A549 (cell line): ENCODE results near the gene SMIM33. TPM values are rescaled to one million over a fixed set of nuclear protein-coding genes. Genes with fewer than 3 reads are reported as not detected.
"Not testable (repeated sequence)": the region's sequence is repeated elsewhere in the genome, so short reads cannot be mapped to it uniquely, and the experiment has no call there.

Experiments
- ATAC-seq, 2 experiments: fragments of 200-7000 bp in 1 of 2; fragments of >200 bp in 1 of 2; cut with Nextera tagmentation in 1 of 2; cut with Tn5 transposase in 1 of 2; 3 replicates each; pipeline versions ENCODE4 v1.8.0 to v1.9.1; 2018 to 2020; ENCODE audit warnings: mild to moderate bottlenecking in 1 of 2, moderate library complexity in 1 of 2
- CTCF ChIA-PET: fragments of 300-600 bp; sonication (Branson Sonifier 250); formaldehyde crosslinking; extraction: SDS; loops from one replicate; lab custom pipeline; 2021; ENCODE audit warnings: antibody characterized with exemption, inconsistent platforms; lab: Yijun Ruan, JAX
- POLR2A ChIA-PET: fragments of 350-600 bp; formaldehyde crosslinking; extraction: SDS; loops from one replicate; lab custom pipeline; 2021; ENCODE audit warnings: antibody characterized with exemption, inconsistent platforms; lab: Yijun Ruan, JAX
- DNase-seq, 2 experiments: peaks; one replicate each; pipeline versions ENCODE4 v3.0.0 to v3.0.0-alpha.2; 2011 to 2016; ENCODE audit warnings: low read depth in 1 of 2, low spot score in 1 of 2
- FAIRE-seq: peaks from 2 replicates; lab custom pipeline; 2011; peaks lifted over from hg19 to GRCh38; lab: Jason Lieb, UNC
- H3K27ac ChIP-seq, 2 experiments: fragments of >200 bp; sonication (Bioruptor Twin); formaldehyde crosslinking; 3 replicates each; pipeline ENCODE4 v1.5.1; 2016 to 2017
- H3K4me1 ChIP-seq: fragments of >200 bp; sonication (Bioruptor Twin); formaldehyde crosslinking; 3 replicates; pipeline ENCODE4 v1.6.1; 2016
- H3K4me2 ChIP-seq: fragments of >200 bp; sonication (Bioruptor Twin); formaldehyde crosslinking; 3 replicates; pipeline ENCODE4 v1.6.1; 2016
- H3K4me3 ChIP-seq: fragments of >200 bp; sonication (Bioruptor Twin); formaldehyde crosslinking; 3 replicates; pipeline ENCODE4 v1.5.1; 2016
- H3K9me3 ChIP-seq: fragments of >200 bp; sonication (Bioruptor Twin); formaldehyde crosslinking; 3 replicates; pipeline ENCODE4 v1.6.1; 2016
- BHLHE40 ChIP-seq: IDR thresholded peaks from 2 replicates; pipeline ENCODE4 v1.6.1; 2012; ENCODE audit warnings: low read depth, low read length, inconsistent platforms
- EHMT2 ChIP-seq: fragments of 200-600 bp; sonication (generic); IDR thresholded peaks from 2 replicates; pipeline ENCODE4 v1.6.1; 2016; ENCODE audit warnings: antibody characterized with exemption, low read depth, mild to moderate bottlenecking, moderate library complexity
- FOSB ChIP-seq: fragments of 250-450 bp; sonication (Bioruptor Pico); IDR thresholded peaks from 2 replicates; pipeline ENCODE4 v1.5.0; 2020; ENCODE audit warnings: mild to moderate bottlenecking, moderate library complexity
- MYC ChIP-seq: IDR thresholded peaks from 2 replicates; pipeline ENCODE4 v1.6.1; 2012; ENCODE audit warnings: mild to moderate bottlenecking, inconsistent platforms, low read length, improper control_type of control experiment, borderline replicate concordance
- SREBF2 ChIP-seq: fragments of 450-650 bp; IDR thresholded peaks from 2 replicates; pipeline ENCODE4 v1.6.1; 2014; ENCODE audit warnings: mild to moderate bottlenecking, moderate library complexity
- ZC3H11A ChIP-seq: fragments of 450-650 bp; IDR thresholded peaks from 2 replicates; pipeline ENCODE4 v1.6.1; 2014; ENCODE audit warnings: antibody characterized with exemption, mild to moderate bottlenecking
- ZFP36 ChIP-seq: fragments of 450-650 bp; IDR thresholded peaks from 2 replicates; pipeline ENCODE4 v1.6.1; 2014; ENCODE audit warnings: borderline replicate concordance; ENCODE audit not compliant: partially characterized antibody
- ZSCAN20 ChIP-seq: fragments of 250-450 bp; sonication (Bioruptor Pico); IDR thresholded peaks from 2 replicates; pipeline ENCODE4 v1.8.0; 2022; ENCODE audit warnings: mild to moderate bottlenecking, moderate library complexity
- WGBS: methylation state at CpG from one replicate; pipeline ENCODE4 v1.1.6; 2017; ENCODE audit errors: missing lambda C conversion rate; 5-methylcytosine and 5-hydroxymethylcytosine counted together
- polyA plus RNA-seq, 4 experiments: library from polyadenylated mRNA; depleted of rRNA in 3 of 4; stranded (reverse); fragments of >200 nt; fragmentation: RNase III in 1 of 4; extraction: RNeasy Plus Mini Kit Qiagen cat#74134 plus additional on column Dnase treatment in 1 of 4; gene quantifications; 2 replicates in 3 of 4; 3 replicates in 1 of 4; pipeline ENCODE4 v1.2.3, GENCODE V29; 2011 to 2017
- TF ChIP-seq, protein P1 (sequence below): fragments of >200 bp; sonication (Bioruptor Twin); formaldehyde crosslinking; IDR thresholded peaks from 3 replicates; pipeline ENCODE4 v1.5.1; 2016
- TF ChIP-seq, protein P2 (sequence below): IDR thresholded peaks from 2 replicates; pipeline ENCODE4 v1.6.1; 2012
- TF ChIP-seq, protein P3 (sequence below): fragments of 250-450 bp; sonication (Bioruptor Pico); IDR thresholded peaks from 2 replicates; pipeline ENCODE4 v1.5.0; 2020; ENCODE audit warnings: low read depth, mild to moderate bottlenecking, moderate library complexity
- TF ChIP-seq, protein P4 (sequence below): fragments of >200 bp; sonication (Bioruptor Twin); formaldehyde crosslinking; IDR thresholded peaks from 3 replicates; pipeline ENCODE4 v1.6.1; 2016
- TF ChIP-seq, protein P5 (sequence below): IDR thresholded peaks from 2 replicates; pipeline ENCODE4 v1.6.1; 2012; ENCODE audit warnings: low read depth, borderline replicate concordance

SMIM33 gene
- polyA plus RNA-seq, 2 of the 4 experiments (the other 2 are of a cell fraction) = not detected

DNA sequence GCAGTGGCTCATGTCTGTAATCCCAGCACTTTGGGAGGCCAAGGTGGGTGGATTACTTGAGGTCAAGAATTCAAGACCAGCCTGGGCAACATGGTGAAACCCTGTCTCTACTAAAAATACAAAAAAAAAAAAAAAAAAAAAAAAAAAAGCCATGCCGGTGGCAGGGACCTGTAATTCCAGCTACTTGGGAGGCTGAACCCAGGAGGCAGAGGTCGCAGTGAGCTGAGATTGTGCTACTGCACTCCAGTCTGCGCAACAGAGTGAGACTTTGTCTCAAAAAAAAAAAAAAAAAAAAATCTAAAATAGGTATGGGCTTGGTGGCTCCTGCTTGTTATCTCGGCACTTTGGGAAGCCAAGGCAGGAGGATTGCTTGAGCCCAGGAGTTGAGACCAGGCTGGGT, 8.9 kb downstream of the SMIM33 start:
- 85% methylated on average over 4 of the region's 4 CpGs for WGBS
- H3K4me1 ChIP-seq, DNase-seq, FAIRE-seq, POLR2A ChIA-PET, H3K4me2 ChIP-seq, H3K9me3 ChIP-seq, H3K4me3 ChIP-seq, ATAC-seq, H3K27ac ChIP-seq: not testable (repeated sequence)
- CTCF ChIA-PET = interaction anchor here (0.6 kb wide), 1 partner anchor 71 kb away, joined by 3 read pairs; no protein-coding TSS in a partner anchor

DNA sequence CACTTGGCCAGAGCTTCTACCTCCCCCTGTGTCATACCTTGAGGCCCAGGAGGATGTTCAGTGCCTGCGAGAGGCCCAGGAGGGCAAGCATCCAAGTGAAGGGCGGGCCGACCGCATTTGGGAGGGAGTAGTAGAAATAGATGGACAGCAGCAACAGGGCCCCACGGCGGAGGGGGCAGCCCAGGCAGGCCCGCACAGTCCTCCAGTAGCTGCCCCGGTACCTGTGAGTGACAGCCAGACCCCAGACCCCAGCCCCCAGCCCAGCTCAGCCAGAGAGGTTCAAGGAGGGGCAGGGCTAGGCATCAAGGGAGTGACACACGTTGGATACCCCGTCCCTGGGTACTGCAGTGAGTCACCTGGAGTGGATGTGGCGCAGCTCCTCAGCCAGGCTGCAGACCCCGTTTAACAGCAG, 10.3 kb downstream of the SMIM33 start:
- ATAC-seq (no peak), DNase-seq (no peak), FAIRE-seq (no peak)
- H3K4me2 ChIP-seq = no peak overlapping the region
- ChIA-PET POLR2A (interaction anchor here (0.5 kb wide), 1 partner anchor 75 kb away, joined by 18 read pairs; no protein-coding TSS in a partner anchor), CTCF (interaction anchor here (1.0 kb wide), 1 partner anchor 22 kb away, joined by 3 read pairs; no protein-coding TSS in a partner anchor)
- peaks cover 7% of the 10 kb centered on the region; the same call in 1 of the 3 replicates for H3K4me1 ChIP-seq
- TF ChIP-seq, protein P1, sequence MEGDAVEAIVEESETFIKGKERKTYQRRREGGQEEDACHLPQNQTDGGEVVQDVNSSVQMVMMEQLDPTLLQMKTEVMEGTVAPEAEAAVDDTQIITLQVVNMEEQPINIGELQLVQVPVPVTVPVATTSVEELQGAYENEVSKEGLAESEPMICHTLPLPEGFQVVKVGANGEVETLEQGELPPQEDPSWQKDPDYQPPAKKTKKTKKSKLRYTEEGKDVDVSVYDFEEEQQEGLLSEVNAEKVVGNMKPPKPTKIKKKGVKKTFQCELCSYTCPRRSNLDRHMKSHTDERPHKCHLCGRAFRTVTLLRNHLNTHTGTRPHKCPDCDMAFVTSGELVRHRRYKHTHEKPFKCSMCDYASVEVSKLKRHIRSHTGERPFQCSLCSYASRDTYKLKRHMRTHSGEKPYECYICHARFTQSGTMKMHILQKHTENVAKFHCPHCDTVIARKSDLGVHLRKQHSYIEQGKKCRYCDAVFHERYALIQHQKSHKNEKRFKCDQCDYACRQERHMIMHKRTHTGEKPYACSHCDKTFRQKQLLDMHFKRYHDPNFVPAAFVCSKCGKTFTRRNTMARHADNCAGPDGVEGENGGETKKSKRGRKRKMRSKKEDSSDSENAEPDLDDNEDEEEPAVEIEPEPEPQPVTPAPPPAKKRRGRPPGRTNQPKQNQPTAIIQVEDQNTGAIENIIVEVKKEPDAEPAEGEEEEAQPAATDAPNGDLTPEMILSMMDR = no peak
- no peak overlapping the region for H3K4me3 ChIP-seq
- 91% methylated on average over 10 of the region's 12 CpGs for WGBS
- no peak overlapping the region for H3K27ac ChIP-seq
- H3K9me3 ChIP-seq = no peaks in the 10 kb centered on the region

DNA sequence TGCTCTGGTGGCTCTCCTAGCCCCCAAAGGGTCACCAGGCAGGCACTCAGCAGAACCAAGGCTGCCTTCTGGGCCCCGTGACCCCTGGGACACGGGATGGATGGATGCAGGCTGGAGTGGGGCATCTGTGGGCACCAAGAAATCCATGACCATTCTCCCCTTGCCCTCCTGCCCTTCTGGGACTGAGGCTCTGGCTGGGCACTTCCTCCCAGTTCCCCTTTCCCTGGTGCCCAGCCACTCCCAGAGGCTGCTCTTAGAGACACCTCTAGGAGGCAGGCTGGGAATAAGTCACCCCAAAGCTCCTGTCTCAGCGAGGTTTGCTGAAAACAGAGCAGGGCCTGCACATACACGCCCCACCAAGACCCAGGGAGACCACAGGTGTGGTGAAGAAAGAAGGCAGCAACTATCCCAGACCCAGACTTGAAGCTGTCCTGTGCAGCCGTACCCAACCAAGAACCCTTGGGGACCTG, 10.8 kb downstream of the SMIM33 start:
- Histone ChIP-seq H3K4me3 (no peak overlapping the region), H3K27ac (peak overlapping the region in 1 of 2 experiments; percentile 33; a peak in 1 of 6 replicates), H3K4me1 (peaks cover 7% of the 10 kb centered on the region; the same call in 1 of the 3 replicates), H3K9me3 (no peaks in the 10 kb centered on the region), H3K4me2 (no peak overlapping the region)
- ChIA-PET CTCF (interaction anchor here (0.7 to 1.5 kb wide), 4 partner anchors 12 to 32 kb away, joined by 3 to 4 read pairs (median 4); no protein-coding TSS in a partner anchor), POLR2A (interaction anchor here (0.5 kb wide), 1 partner anchor 74 kb away, joined by 18 read pairs; no protein-coding TSS in a partner anchor)
- no peak for DNase-seq
- 88% methylated on average over 5 of the region's 5 CpGs for WGBS
- ATAC-seq = peak; percentile 39 to 49; a peak in 3 of 6 replicates
- TF ChIP-seq, protein P2, sequence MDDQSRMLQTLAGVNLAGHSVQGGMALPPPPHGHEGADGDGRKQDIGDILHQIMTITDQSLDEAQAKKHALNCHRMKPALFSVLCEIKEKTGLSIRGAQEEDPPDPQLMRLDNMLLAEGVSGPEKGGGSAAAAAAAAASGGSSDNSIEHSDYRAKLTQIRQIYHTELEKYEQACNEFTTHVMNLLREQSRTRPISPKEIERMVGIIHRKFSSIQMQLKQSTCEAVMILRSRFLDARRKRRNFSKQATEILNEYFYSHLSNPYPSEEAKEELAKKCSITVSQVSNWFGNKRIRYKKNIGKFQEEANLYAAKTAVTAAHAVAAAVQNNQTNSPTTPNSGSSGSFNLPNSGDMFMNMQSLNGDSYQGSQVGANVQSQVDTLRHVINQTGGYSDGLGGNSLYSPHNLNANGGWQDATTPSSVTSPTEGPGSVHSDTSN = no peak
- no peak for FAIRE-seq

DNA sequence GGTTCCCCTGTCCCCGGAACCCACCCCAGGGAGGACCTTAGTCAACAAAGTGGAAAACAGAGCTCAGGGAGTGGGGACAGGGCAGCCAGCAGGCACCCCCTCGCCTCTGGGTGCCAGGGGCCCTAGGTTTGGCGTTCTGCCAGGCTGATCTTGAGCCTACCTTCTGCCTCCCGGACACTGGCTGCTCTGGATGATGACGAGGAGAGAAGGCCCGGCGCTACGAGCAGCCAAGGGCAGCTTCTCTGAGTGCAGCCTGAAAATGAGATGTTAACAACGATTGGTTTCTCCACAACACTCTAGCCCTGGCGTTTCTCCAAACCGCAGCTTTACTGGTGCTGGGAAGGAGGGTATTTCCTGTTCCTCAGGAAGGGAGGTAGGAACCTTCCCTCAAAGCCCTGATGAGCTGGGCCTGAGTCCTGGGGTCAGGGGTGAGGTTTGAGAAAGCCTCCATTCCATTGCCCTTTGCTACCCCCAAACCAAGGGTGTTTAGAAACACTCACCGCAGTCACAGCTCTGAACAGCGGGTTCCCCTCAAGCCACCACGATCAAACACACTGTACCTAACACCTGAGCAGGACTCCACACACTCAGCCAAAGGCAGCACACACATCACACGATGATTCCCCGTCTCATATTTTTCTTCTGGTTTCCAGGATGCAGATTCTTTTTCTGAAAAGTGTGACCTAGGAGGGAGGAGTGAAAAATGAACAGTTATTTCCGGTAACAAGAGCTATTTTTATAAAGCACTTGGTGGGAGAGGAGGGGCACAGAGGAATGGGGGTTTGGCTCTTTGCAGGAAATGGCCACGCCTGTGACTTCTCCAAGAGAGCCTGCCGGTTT, 11.5 kb downstream of the SMIM33 start, which contains the start of gene STING1:
Gene STING1 (minus strand): TSS at position 709 of the 840 bp plus-strand sequence. CDS start 1,054 bp downstream, outside the sequence.
- Histone ChIP-seq H3K9me3 (no peaks in the 10 kb centered on the region), H3K27ac (peak within 1 kb of the TSS in 1 of 2 experiments; percentile 33; a peak in 2 of 6 replicates), H3K4me2 (no peak within 1 kb of the TSS), H3K4me3 (no peak within 1 kb of the TSS)
- POLR2A ChIA-PET = no interaction called here
- CTCF ChIA-PET = interaction anchor here (0.7 to 1.5 kb wide), 6 partner anchors 9 to 60 kb away, joined by 3 to 4 read pairs (median 4); no protein-coding TSS in a partner anchor
- WGBS = 72% methylated on average over 19 of the region's 19 CpGs
- TF ChIP-seq, protein P3, sequence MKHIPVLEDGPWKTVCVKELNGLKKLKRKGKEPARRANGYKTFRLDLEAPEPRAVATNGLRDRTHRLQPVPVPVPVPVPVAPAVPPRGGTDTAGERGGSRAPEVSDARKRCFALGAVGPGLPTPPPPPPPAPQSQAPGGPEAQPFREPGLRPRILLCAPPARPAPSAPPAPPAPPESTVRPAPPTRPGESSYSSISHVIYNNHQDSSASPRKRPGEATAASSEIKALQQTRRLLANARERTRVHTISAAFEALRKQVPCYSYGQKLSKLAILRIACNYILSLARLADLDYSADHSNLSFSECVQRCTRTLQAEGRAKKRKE (CRISPR knock-in tag) = no peak
- TF ChIP-seq, protein P4, sequence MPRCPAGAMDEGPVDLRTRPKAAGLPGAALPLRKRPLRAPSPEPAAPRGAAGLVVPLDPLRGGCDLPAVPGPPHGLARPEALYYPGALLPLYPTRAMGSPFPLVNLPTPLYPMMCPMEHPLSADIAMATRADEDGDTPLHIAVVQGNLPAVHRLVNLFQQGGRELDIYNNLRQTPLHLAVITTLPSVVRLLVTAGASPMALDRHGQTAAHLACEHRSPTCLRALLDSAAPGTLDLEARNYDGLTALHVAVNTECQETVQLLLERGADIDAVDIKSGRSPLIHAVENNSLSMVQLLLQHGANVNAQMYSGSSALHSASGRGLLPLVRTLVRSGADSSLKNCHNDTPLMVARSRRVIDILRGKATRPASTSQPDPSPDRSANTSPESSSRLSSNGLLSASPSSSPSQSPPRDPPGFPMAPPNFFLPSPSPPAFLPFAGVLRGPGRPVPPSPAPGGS = no peak
- no peak for TF ChIP-seq ZC3H11A
- TF ChIP-seq ZFP36 = no peak
- TF ChIP-seq SREBF2 = no peak
- TF ChIP-seq, protein P5, sequence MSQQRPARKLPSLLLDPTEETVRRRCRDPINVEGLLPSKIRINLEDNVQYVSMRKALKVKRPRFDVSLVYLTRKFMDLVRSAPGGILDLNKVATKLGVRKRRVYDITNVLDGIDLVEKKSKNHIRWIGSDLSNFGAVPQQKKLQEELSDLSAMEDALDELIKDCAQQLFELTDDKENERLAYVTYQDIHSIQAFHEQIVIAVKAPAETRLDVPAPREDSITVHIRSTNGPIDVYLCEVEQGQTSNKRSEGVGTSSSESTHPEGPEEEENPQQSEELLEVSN = no peak
- no peak for TF ChIP-seq BHLHE40
- TF ChIP-seq EHMT2 = no peak
- no peak for TF ChIP-seq MYC
- no peak for TF ChIP-seq ZSCAN20
- TF ChIP-seq FOSB (CRISPR knock-in tag) = no peak
- TF ChIP-seq, all 56 proteins: peak for 0
- FAIRE-seq = no peak
- peaks cover 7% of the 10 kb centered on the region; the same call in 1 of the 3 replicates for H3K4me1 ChIP-seq
- ATAC-seq = peak in 1 of 2 experiments; percentile 13; a peak in 3 of 6 replicates
- no peak for DNase-seq

DNA sequence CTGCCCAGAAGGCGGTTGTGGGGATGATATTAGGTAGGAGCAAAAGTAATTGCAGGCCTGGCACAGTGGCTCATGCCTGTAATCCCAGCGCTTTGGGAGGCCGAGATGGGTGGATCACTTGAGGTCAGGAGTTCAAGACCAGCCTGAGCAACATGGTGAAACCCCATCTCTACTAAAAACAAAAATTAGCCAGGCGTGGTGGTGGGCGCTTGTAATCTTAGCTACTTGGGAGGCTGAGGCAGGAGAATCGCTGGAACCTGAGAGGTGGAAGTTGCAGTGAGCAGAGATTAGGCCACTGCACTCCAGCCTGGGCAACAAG, 12.0 kb downstream of the SMIM33 start:
- not testable (repeated sequence) for H3K4me1 ChIP-seq, H3K4me3 ChIP-seq, H3K27ac ChIP-seq, DNase-seq, H3K9me3 ChIP-seq, ATAC-seq, H3K4me2 ChIP-seq, FAIRE-seq
- CTCF ChIA-PET = interaction anchor here (0.7 to 1.5 kb wide), 4 partner anchors 9 to 60 kb away, joined by 3 to 4 read pairs (median 4); no protein-coding TSS in a partner anchor
- WGBS = 84% methylated on average over 6 of the region's 6 CpGs
- POLR2A ChIA-PET = interaction anchor here (0.7 kb wide), 1 partner anchor 295 kb away, joined by 3 read pairs; no protein-coding TSS in a partner anchor
